HG03025 (cell line): ENCODE results near the gene PAGE2B.
"Not testable (repeated sequence)": the region's sequence is repeated elsewhere in the genome, so short reads cannot be mapped to it uniquely, and the experiment has no call there.

ENCODE experiments used
- ATAC-seq: cut with Tn5 transposase; IDR thresholded peaks from one replicate; pipeline ENCODE4 v1.9.1; 2021; ENCODE audit warnings: mild to moderate bottlenecking, moderate library complexity; ENCODE audit not compliant: unreplicated experiment, low FRiP score

The PAGE2B gene

GRCh38 chrX:55074851-55075467 is at the start of gene PAGE2B:
TSS of gene PAGE2B (plus strand) at chrX:55075030. CDS start at chrX:55076042, 1,012 bp downstream.
- no peak for ATAC-seq

GRCh38 chrX:55026143-55026542 is 48.7 kb upstream of the PAGE2B start:
- ATAC-seq: no peak

- ATAC-seq: no peak
These were observed 48.0 kb upstream of the PAGE2B start for GRCh38 chrX:55026840-55027239.

- ATAC-seq: no peak
These were observed 46.8 kb upstream of the PAGE2B start for GRCh38 chrX:55028040-55028439.

- no peak for ATAC-seq
These were observed 46.2 kb upstream of the PAGE2B start for GRCh38 chrX:55028611-55029010.

GRCh38 chrX:55029291-55029690 is 45.5 kb upstream of the PAGE2B start:
- ATAC-seq: no peak

- ATAC-seq: no peak
These were observed 44.3 kb upstream of the PAGE2B start, which contains the start of gene ALAS2 for GRCh38 chrX:55030271-55031205. TSS of gene ALAS2 (minus strand) at chrX:55030977. CDS start at chrX:55026000, 4,977 bp downstream.

GRCh38 chrX:55033429-55033828 is 41.4 kb upstream of the PAGE2B start:
- no peak for ATAC-seq

GRCh38 chrX:55039471-55039870 is 35.4 kb upstream of the PAGE2B start:
- no peak for ATAC-seq

- no peak for ATAC-seq
These were observed 33.3 kb upstream of the PAGE2B start for GRCh38 chrX:55041514-55041913.

GRCh38 chrX:55050599-55050998 is 24.2 kb upstream of the PAGE2B start:
- not testable (repeated sequence) for ATAC-seq

GRCh38 chrX:55056820-55057674 is 17.8 kb upstream of the PAGE2B start:
- ATAC-seq: no peak

GRCh38 chrX:55057675-55058249 is 17.1 kb upstream of the PAGE2B start:
- no peak for ATAC-seq

GRCh38 chrX:55067180-55067579 is 7.7 kb upstream of the PAGE2B start:
- ATAC-seq: not testable (repeated sequence)

- ATAC-seq: no peak
These were observed 2.5 kb upstream of the PAGE2B start for GRCh38 chrX:55072286-55072685.

- no peak for ATAC-seq
These were observed 14.1 kb downstream of the PAGE2B start, which contains the start of gene PAGE2 for GRCh38 chrX:55088795-55089489. TSS of gene PAGE2 (plus strand) at chrX:55089018. CDS start at chrX:55090021, 1,003 bp downstream.

- no peak for ATAC-seq
These were observed 23.9 kb downstream of the PAGE2B start for GRCh38 chrX:55098691-55099090.

GRCh38 chrX:55099162-55099561 is 24.3 kb downstream of the PAGE2B start:
- no peak for ATAC-seq

GRCh38 chrX:55102754-55103153 is 27.9 kb downstream of the PAGE2B start:
- ATAC-seq: no peak

GRCh38 chrX:55107262-55107661 is 32.4 kb downstream of the PAGE2B start:
- no peak for ATAC-seq
